SK-N-SH (cell line): ENCODE measurements around the gene PRIMPOL.
"Not testable (repeated sequence)": the region's sequence is repeated elsewhere in the genome, so short reads cannot be mapped to it uniquely, and the experiment has no call there.

Experiments used
- RFX5 ChIP-seq: IDR thresholded peaks from 2 replicates; pipeline ENCODE4 v1.6.1; 2012; ENCODE audit warnings: mild to moderate bottlenecking, improper control_type of control experiment, low read length
- RXRA ChIP-seq: IDR thresholded peaks from 2 replicates; pipeline ENCODE4 v1.4.0; 2012; ENCODE audit warnings: low read depth, mild to moderate bottlenecking, borderline replicate concordance
- TCF12 ChIP-seq: IDR thresholded peaks from 2 replicates; pipeline ENCODE4 v1.4.0; 2012

GRCh38 chr4:184739575-184739974 is 90.0 kb downstream of the PRIMPOL start:
- not testable (repeated sequence) for TF ChIP-seq TCF12, RXRA, RFX5
